ENCODE data around the gene GPR62.

The GPR62 gene

GRCh38 chr3:52002748-52003147 is 47.6 kb downstream of the GPR62 start:
- Histone ChIP-seq H3K9me3 (ENCODE audit: control extremely low read depth in 1 of 5, control insufficient read depth in 4 of 5, insufficient read depth in 2 of 5, low read depth in 1 of 5, low read length in 4 of 5) (no peaks in the 10 kb centered on the region), H3K36me3 (ENCODE audit: control insufficient read depth in 4 of 4, insufficient read depth in 4 of 4, low read length in 3 of 4) (no peaks in the 10 kb centered on the region), H3K4me3 (ENCODE audit: control insufficient read depth in 1 of 7, extremely low read depth in 1 of 7, insufficient read depth in 4 of 7, low read depth in 2 of 7, low read length in 6 of 7) (no peak overlapping the region), H3K27ac (ENCODE audit: insufficient read depth in 1 of 2, low read depth in 1 of 2, low read length in 2 of 2, poor library complexity in 1 of 2, severe bottlenecking in 2 of 2) (no peak overlapping the region), H3K4me1 (ENCODE audit: control extremely low read depth in 1 of 4, control insufficient read depth in 4 of 4, insufficient read depth in 4 of 4, low read length in 3 of 4) (peaks cover 0 to 35% (median 20%) of the 10 kb centered on the region in 4 experiments), H3K27me3 (replicated peaks in 2 of 5; ENCODE audit: control insufficient read depth in 4 of 5, insufficient read depth in 5 of 5, low read length in 4 of 5) (no peaks in the 10 kb centered on the region)
- ChIA-PET POLR2A (no interaction called here), CTCF (interaction anchor here (0.9 to 9.0 kb wide), 14 partner anchors 11 to 337 kb away, joined by 3 to 169 read pairs (median 10); partner anchors contain the start of gene DUSP7)
- 94% methylated on average over 4 of the region's 6 CpGs for WGBS (ENCODE audit: insufficient coverage)
- DNase-seq: no peak

GRCh38 chr3:52004163-52004787 is 49.1 kb downstream of the GPR62 start:
- POLR2A ChIA-PET: no interaction called here
- Histone ChIP-seq H3K4me3 (ENCODE audit: control insufficient read depth in 1 of 7, extremely low read depth in 1 of 7, insufficient read depth in 4 of 7, low read depth in 2 of 7, low read length in 6 of 7) (no peak overlapping the region), H3K4me1 (ENCODE audit: control extremely low read depth in 1 of 4, control insufficient read depth in 4 of 4, insufficient read depth in 4 of 4, low read length in 3 of 4) (peaks cover 0 to 32% (median 20%) of the 10 kb centered on the region in 4 experiments), H3K27ac (ENCODE audit: insufficient read depth in 1 of 2, low read depth in 1 of 2, low read length in 2 of 2, poor library complexity in 1 of 2, severe bottlenecking in 2 of 2) (no peak overlapping the region), H3K27me3 (replicated peaks in 2 of 5; ENCODE audit: control insufficient read depth in 4 of 5, insufficient read depth in 5 of 5, low read length in 4 of 5) (no peaks in the 10 kb centered on the region), H3K36me3 (ENCODE audit: control insufficient read depth in 4 of 4, insufficient read depth in 4 of 4, low read length in 3 of 4) (no peaks in the 10 kb centered on the region), H3K9me3 (ENCODE audit: control extremely low read depth in 1 of 5, control insufficient read depth in 4 of 5, insufficient read depth in 2 of 5, low read depth in 1 of 5, low read length in 4 of 5) (no peaks in the 10 kb centered on the region)
- DNase-seq: peak in 2 of 3 donors; percentile 25 to 26
- WGBS (ENCODE audit: insufficient coverage): 67% methylated on average over 14 of the region's 16 CpGs
- CTCF ChIA-PET: interaction anchor here (1.1 to 9.0 kb wide), 8 partner anchors 12 to 146 kb away, joined by 3 to 169 read pairs (median 31); partner anchors contain the start of gene DUSP7

- Histone ChIP-seq H3K27ac (ENCODE audit: insufficient read depth in 1 of 2, low read depth in 1 of 2, low read length in 2 of 2, poor library complexity in 1 of 2, severe bottlenecking in 2 of 2) (no peak overlapping the region), H3K36me3 (ENCODE audit: control insufficient read depth in 4 of 4, insufficient read depth in 4 of 4, low read length in 3 of 4) (no peaks in the 10 kb centered on the region), H3K4me3 (ENCODE audit: control insufficient read depth in 1 of 7, extremely low read depth in 1 of 7, insufficient read depth in 4 of 7, low read depth in 2 of 7, low read length in 6 of 7) (no peak overlapping the region), H3K9me3 (ENCODE audit: control extremely low read depth in 1 of 5, control insufficient read depth in 4 of 5, insufficient read depth in 2 of 5, low read depth in 1 of 5, low read length in 4 of 5) (no peaks in the 10 kb centered on the region), H3K4me1 (ENCODE audit: control extremely low read depth in 1 of 4, control insufficient read depth in 4 of 4, insufficient read depth in 4 of 4, low read length in 3 of 4) (peaks cover 0 to 32% (median 20%) of the 10 kb centered on the region in 4 experiments), H3K27me3 (replicated peaks in 2 of 5; ENCODE audit: control insufficient read depth in 4 of 5, insufficient read depth in 5 of 5, low read length in 4 of 5) (no peaks in the 10 kb centered on the region)
- DNase-seq: no peak
- ChIA-PET CTCF (interaction anchor here (0.7 to 9.0 kb wide), 7 partner anchors 12 to 145 kb away, joined by 3 to 169 read pairs (median 50); no protein-coding TSS in a partner anchor), POLR2A (no interaction called here)
- 100% methylated on average over 2 of the region's 4 CpGs for WGBS (ENCODE audit: insufficient coverage)
Measured at GRCh38 chr3:52004906-52005395, 49.8 kb downstream of the GPR62 start.

GRCh38 chr3:52005571-52005986 is 50.4 kb downstream of the GPR62 start:
- Histone ChIP-seq H3K27me3 (replicated peaks in 2 of 5; ENCODE audit: control insufficient read depth in 4 of 5, insufficient read depth in 5 of 5, low read length in 4 of 5) (no peaks in the 10 kb centered on the region), H3K36me3 (ENCODE audit: control insufficient read depth in 4 of 4, insufficient read depth in 4 of 4, low read length in 3 of 4) (no peaks in the 10 kb centered on the region), H3K4me1 (ENCODE audit: control extremely low read depth in 1 of 4, control insufficient read depth in 4 of 4, insufficient read depth in 4 of 4, low read length in 3 of 4) (peaks cover 0 to 32% (median 20%) of the 10 kb centered on the region in 4 experiments), H3K27ac (ENCODE audit: insufficient read depth in 1 of 2, low read depth in 1 of 2, low read length in 2 of 2, poor library complexity in 1 of 2, severe bottlenecking in 2 of 2) (no peak overlapping the region), H3K9me3 (ENCODE audit: control extremely low read depth in 1 of 5, control insufficient read depth in 4 of 5, insufficient read depth in 2 of 5, low read depth in 1 of 5, low read length in 4 of 5) (no peaks in the 10 kb centered on the region), H3K4me3 (ENCODE audit: control insufficient read depth in 1 of 7, extremely low read depth in 1 of 7, insufficient read depth in 4 of 7, low read depth in 2 of 7, low read length in 6 of 7) (peak overlapping the region in 2 of 7 experiments; percentile 13 to 36)
- ChIA-PET CTCF (interaction anchor here (0.7 to 9.0 kb wide), 7 partner anchors 12 to 138 kb away, joined by 3 to 169 read pairs (median 50); no protein-coding TSS in a partner anchor), POLR2A (no interaction called here)
- WGBS (ENCODE audit: insufficient coverage): 14% methylated on average over 15 of the region's 15 CpGs
- DNase-seq: peak in 1 of 3 donors; percentile 23

- peak overlapping the region in 1 of 7 experiments; percentile 36 for H3K4me3 ChIP-seq (ENCODE audit: control insufficient read depth in 1 of 7, extremely low read depth in 1 of 7, insufficient read depth in 4 of 7, low read depth in 2 of 7, low read length in 6 of 7)
- peak in 2 of 3 donors; percentile 41 to 45 for DNase-seq
- no peak overlapping the region for H3K27ac ChIP-seq (ENCODE audit: insufficient read depth in 1 of 2, low read depth in 1 of 2, low read length in 2 of 2, poor library complexity in 1 of 2, severe bottlenecking in 2 of 2)
- H3K4me1 ChIP-seq (ENCODE audit: control extremely low read depth in 1 of 4, control insufficient read depth in 4 of 4, insufficient read depth in 4 of 4, low read length in 3 of 4): peaks cover 0 to 32% (median 20%) of the 10 kb centered on the region in 4 experiments
- ChIA-PET POLR2A (no interaction called here), CTCF (interaction anchor here (1.9 to 9.0 kb wide), 8 partner anchors 11 to 137 kb away, joined by 6 to 169 read pairs (median 31); partner anchors contain the start of gene DUSP7)
- H3K9me3 ChIP-seq (ENCODE audit: control extremely low read depth in 1 of 5, control insufficient read depth in 4 of 5, insufficient read depth in 2 of 5, low read depth in 1 of 5, low read length in 4 of 5): no peaks in the 10 kb centered on the region
- H3K27me3 ChIP-seq (replicated peaks in 2 of 5; ENCODE audit: control insufficient read depth in 4 of 5, insufficient read depth in 5 of 5, low read length in 4 of 5): no peaks in the 10 kb centered on the region
- WGBS (ENCODE audit: insufficient coverage): 47% methylated on average over 8 of the region's 8 CpGs
- H3K36me3 ChIP-seq (ENCODE audit: control insufficient read depth in 4 of 4, insufficient read depth in 4 of 4, low read length in 3 of 4): no peaks in the 10 kb centered on the region
Measured at GRCh38 chr3:52006017-52006819, 51.0 kb downstream of the GPR62 start.

- CTCF ChIA-PET: interaction anchor here (1.9 to 9.0 kb wide), 5 partner anchors 10 to 137 kb away, joined by 6 to 169 read pairs (median 10); partner anchors contain the start of gene DUSP7
- no peak for DNase-seq
- Histone ChIP-seq H3K9me3 (ENCODE audit: control extremely low read depth in 1 of 5, control insufficient read depth in 4 of 5, insufficient read depth in 2 of 5, low read depth in 1 of 5, low read length in 4 of 5) (no peaks in the 10 kb centered on the region), H3K4me1 (ENCODE audit: control extremely low read depth in 1 of 4, control insufficient read depth in 4 of 4, insufficient read depth in 4 of 4, low read length in 3 of 4) (peaks cover 0 to 27% (median 17%) of the 10 kb centered on the region in 4 experiments), H3K4me3 (ENCODE audit: control insufficient read depth in 1 of 7, extremely low read depth in 1 of 7, insufficient read depth in 4 of 7, low read depth in 2 of 7, low read length in 6 of 7) (no peak overlapping the region), H3K27ac (ENCODE audit: insufficient read depth in 1 of 2, low read depth in 1 of 2, low read length in 2 of 2, poor library complexity in 1 of 2, severe bottlenecking in 2 of 2) (no peak overlapping the region), H3K36me3 (ENCODE audit: control insufficient read depth in 4 of 4, insufficient read depth in 4 of 4, low read length in 3 of 4) (no peaks in the 10 kb centered on the region), H3K27me3 (replicated peaks in 2 of 5; ENCODE audit: control insufficient read depth in 4 of 5, insufficient read depth in 5 of 5, low read length in 4 of 5) (no peaks in the 10 kb centered on the region)
- POLR2A ChIA-PET: no interaction called here
- WGBS (ENCODE audit: insufficient coverage): 96% methylated on average over 6 of the region's 6 CpGs
Measured at GRCh38 chr3:52006820-52007133, 51.6 kb downstream of the GPR62 start.

Data from common myeloid progenitor, CD34-positive (primary cell).